IMR-90 (cell line): Measurements from ENCODE around the gene TUBG2. TPM values are rescaled to one million over a fixed set of nuclear protein-coding genes. Genes with fewer than 3 reads are reported as not detected.

Experiments used
- ATAC-seq: fragments of 200-7000 bp; cut with Tn5 transposase; 2 replicates; pipeline ENCODE4 v1.9.1; 2020; ENCODE audit warnings: low read depth, mild to moderate bottlenecking, moderate library complexity
- BruUV-seq: library from RNA; stranded (reverse); fragments of 400-500 nt; replicated peaks from 2 replicates; lab custom pipeline; 2021; lab: Mats Ljungman, UMichigan
- CTCF ChIA-PET: fragments of 300-600 bp; formaldehyde crosslinking; extraction: SDS; loops from one replicate; lab custom pipeline; 2021; ENCODE audit warnings: antibody characterized with exemption; lab: Yijun Ruan, JAX
- POLR2A ChIA-PET: fragments of 300-600 bp; sonication (Branson Sonifier 250); formaldehyde crosslinking; loops from one replicate; lab custom pipeline; 2022; ENCODE audit warnings: antibody characterized with exemption; ENCODE audit not compliant: unreplicated experiment; lab: Charles Lee
- DNase-seq: peaks from one replicate; pipeline ENCODE4 v3.0.0; 2013
- H2AFZ ChIP-seq: replicated peaks from 2 replicates; pipeline ENCODE3; 2013; ENCODE audit warnings: low read length, mild to moderate bottlenecking; ENCODE audit not compliant: poor library complexity
- H2AK5ac ChIP-seq: 2 replicates; pipeline ENCODE4 v1.6.1; 2013; ENCODE audit warnings: low read depth, low read length, inconsistent platforms
- H2AK9ac ChIP-seq: replicated peaks from 2 replicates; pipeline ENCODE3; 2013; ENCODE audit warnings: mild to moderate bottlenecking, low read depth, low read length, moderate library complexity; ENCODE audit not compliant: poor library complexity
- H2BK120ac ChIP-seq: 2 replicates; pipeline ENCODE4 v1.6.1; 2013; ENCODE audit warnings: low read depth, low read length, inconsistent platforms
- H2BK15ac ChIP-seq: 3 replicates; pipeline ENCODE4 v1.6.1; 2013; ENCODE audit warnings: low read depth, low read length, inconsistent platforms
- H2BK20ac ChIP-seq: 2 replicates; pipeline ENCODE4 v1.6.1; 2013; ENCODE audit warnings: low read depth, mild to moderate bottlenecking, inconsistent platforms, low read length, moderate library complexity
- H2BK5ac ChIP-seq: 2 replicates; pipeline ENCODE4 v1.6.1; 2013; ENCODE audit warnings: mild to moderate bottlenecking, low read depth, low read length, inconsistent platforms; ENCODE audit not compliant: poor library complexity, severe bottlenecking
- H3K14ac ChIP-seq: replicated peaks from 2 replicates; pipeline ENCODE4 v1.6.1; 2013; ENCODE audit warnings: low read depth, low read length, inconsistent platforms
- H3K18ac ChIP-seq: 2 replicates; pipeline ENCODE4 v1.6.1; 2013; ENCODE audit warnings: low read depth, low read length, control low read depth
- H3K23ac ChIP-seq: 2 replicates; pipeline ENCODE4 v1.6.1; 2013; ENCODE audit warnings: low read depth, low read length, inconsistent platforms
- H3K27ac ChIP-seq: 2 replicates; pipeline ENCODE4 v1.5.1; 2013; ENCODE audit warnings: mild to moderate bottlenecking, control low read depth, low read length; ENCODE audit not compliant: insufficient read depth
- H3K27me3 ChIP-seq: 2 replicates; pipeline ENCODE4 v1.6.1; 2013; ENCODE audit warnings: low read length; ENCODE audit not compliant: control insufficient read depth, insufficient read depth
- H3K36me3 ChIP-seq: 2 replicates; pipeline ENCODE4 v1.6.1; 2013; ENCODE audit warnings: low read length, mixed read lengths; ENCODE audit not compliant: control insufficient read depth, insufficient read depth
- H3K4ac ChIP-seq: 2 replicates; pipeline ENCODE4 v1.6.1; 2013; ENCODE audit warnings: low read depth, low read length, inconsistent platforms
- H3K4me1 ChIP-seq: 2 replicates; pipeline ENCODE4 v1.6.1; 2013; ENCODE audit warnings: low read length, mixed read lengths; ENCODE audit not compliant: control insufficient read depth, insufficient read depth
- H3K4me2 ChIP-seq: 2 replicates; pipeline ENCODE4 v1.6.1; 2013; ENCODE audit warnings: low read depth, mild to moderate bottlenecking, control low read depth, low read length, moderate library complexity
- H3K4me3 ChIP-seq: 2 replicates; pipeline ENCODE4 v1.5.1; 2013; ENCODE audit warnings: low read depth, mild to moderate bottlenecking, control low read depth, low read length, moderate library complexity; ENCODE audit not compliant: insufficient read depth
- H3K56ac ChIP-seq: 2 replicates; pipeline ENCODE4 v1.6.1; 2013; ENCODE audit warnings: low read length, inconsistent platforms; ENCODE audit not compliant: insufficient read depth; ENCODE audit errors: extremely low read depth
- H3K79me1 ChIP-seq, 2 experiments: 2 replicates each; pipeline ENCODE4 v1.6.1; 2013; ENCODE audit warnings: low read length in 2 of 2, inconsistent platforms in 1 of 2, low read depth in 1 of 2
- H3K9ac ChIP-seq: 2 replicates; pipeline ENCODE4 v1.6.1; 2013; ENCODE audit warnings: low read depth, low read length, control low read depth
- H3K9me1 ChIP-seq: 2 replicates; pipeline ENCODE4 v1.6.1; 2013; ENCODE audit warnings: low read length, inconsistent platforms; ENCODE audit not compliant: insufficient read depth
- H3K9me3 ChIP-seq: 2 replicates; pipeline ENCODE4 v1.6.1; 2013; ENCODE audit warnings: low read length; ENCODE audit not compliant: control insufficient read depth, insufficient read depth
- H4K20me1 ChIP-seq: 2 replicates; pipeline ENCODE4 v1.6.1; 2013; ENCODE audit warnings: low read length, inconsistent platforms; ENCODE audit not compliant: insufficient read depth
- H4K5ac ChIP-seq: 2 replicates; pipeline ENCODE4 v1.6.1; 2013; ENCODE audit warnings: mild to moderate bottlenecking, low read depth, low read length, control low read depth
- H4K8ac ChIP-seq, 2 experiments: 2 replicates each; pipeline ENCODE4 v1.6.1; 2013; ENCODE audit warnings: low read depth in 2 of 2, low read length in 2 of 2, control low read depth in 1 of 2, inconsistent platforms in 1 of 2
- H4K91ac ChIP-seq: 2 replicates; pipeline ENCODE4 v1.6.1; 2013; ENCODE audit warnings: low read depth, low read length, inconsistent platforms; ENCODE audit not compliant: insufficient read depth
- BHLHE40 ChIP-seq: fragments of 150-350 bp; IDR thresholded peaks from 2 replicates; pipeline ENCODE4 v1.6.1; 2016; ENCODE audit warnings: mild to moderate bottlenecking, low read depth, low read length
- CEBPB ChIP-seq: IDR thresholded peaks from 2 replicates; pipeline ENCODE4 v1.6.1; 2012; ENCODE audit warnings: low read depth, low read length, improper control_type of control experiment
- CHD1 ChIP-seq: IDR thresholded peaks from 2 replicates; pipeline ENCODE4 v1.6.1; 2012; ENCODE audit warnings: low read depth, low read length, improper control_type of control experiment
- CTCF ChIP-seq: conservative IDR thresholded peaks from 2 replicates; pipeline ENCODE4 v1.5.1; 2012; ENCODE audit warnings: mild to moderate bottlenecking, low read depth, low read length, improper control_type of control experiment
- FOS ChIP-seq: fragments of 150-350 bp; IDR thresholded peaks from 2 replicates; pipeline ENCODE4 v1.6.1; 2016; ENCODE audit warnings: low read depth, low read length
- MAZ ChIP-seq: IDR thresholded peaks from 2 replicates; pipeline ENCODE4 v1.6.1; 2012; ENCODE audit warnings: low read depth, mild to moderate bottlenecking, low read length, improper control_type of control experiment, moderate library complexity, borderline replicate concordance
- NFE2L2 ChIP-seq: fragments of 150-350 bp; IDR thresholded peaks from 2 replicates; pipeline ENCODE4 v1.6.1; 2016; ENCODE audit warnings: low read depth, mild to moderate bottlenecking, low read length
- POLR2A ChIP-seq: IDR thresholded peaks from 2 replicates; pipeline ENCODE4 v1.6.1; 2012; ENCODE audit warnings: mild to moderate bottlenecking, low read depth, low read length
- RAD21 ChIP-seq: IDR thresholded peaks from 2 replicates; pipeline ENCODE4 v1.6.1; 2012; ENCODE audit warnings: low read length, improper control_type of control experiment
- RCOR1 ChIP-seq: IDR thresholded peaks from 2 replicates; pipeline ENCODE4 v1.6.1; 2012; ENCODE audit warnings: mild to moderate bottlenecking, low read length, improper control_type of control experiment; ENCODE audit not compliant: insufficient replicate concordance
- RFX5 ChIP-seq: IDR thresholded peaks from 2 replicates; pipeline ENCODE4 v1.8.0; 2012; ENCODE audit warnings: low read depth, mild to moderate bottlenecking, low read length, moderate library complexity
- USF2 ChIP-seq: fragments of 150-350 bp; IDR thresholded peaks from 2 replicates; pipeline ENCODE4 v1.6.1; 2017; ENCODE audit warnings: mild to moderate bottlenecking, antibody characterized with exemption, low read length, low read depth
- WGBS, 2 experiments: methylation state at CpG; one replicate each; pipeline versions ENCODE4 v1.1.5 to v1.1.7; 2013; ENCODE audit warnings: missing lambda C conversion rate in 2 of 2; ENCODE audit not compliant: insufficient read length in 1 of 2; ENCODE audit errors: extremely low coverage in 2 of 2; 5-methylcytosine and 5-hydroxymethylcytosine counted together
- dilution Hi-C: fragments of 300-500 bp; cut with HindIII; formaldehyde crosslinking; loops from one replicate; pipeline ENCODE4 v1.14.3; 2018; ENCODE audit warnings: low sequenced_read_pairs; ENCODE audit not compliant: unreplicated experiment
- in situ Hi-C: fragments of 300-500 bp; cut with MboI; formaldehyde crosslinking; loops from 3 replicates; pipeline ENCODE4 v1.14.3; 2019; ENCODE audit warnings: low sequenced_read_pairs, inconsistent platforms, mixed read lengths
- intact Hi-C: fragments of 100-400 bp; cut with micrococcal nuclease; formaldehyde crosslinking; loops from 2 replicates; pipeline ENCODE4 v1.10.0; 2022
- polyA plus RNA-seq, 3 experiments: library from polyadenylated mRNA; depleted of rRNA; stranded (reverse); fragments of >200 nt; gene quantifications; 2 replicates each; pipeline ENCODE4 v1.2.3, GENCODE V29; 2012; ENCODE audit warnings: low replicate concordance in 1 of 3
- total RNA-seq: library from RNA; depleted of rRNA; stranded (reverse); fragments of >200 nt; gene quantifications from 2 replicates; pipeline ENCODE4 v1.2.3, GENCODE V29; 2012

TUBG2 gene
- total and polyA plus RNA-seq, 2 of the 4 experiments (the other 2 are of a cell fraction) = 3.6 to 24.6 TPM

GRCh38 chr17:42669977-42670788 is 11.1 kb downstream of the TUBG2 start:
- ChIA-PET CTCF (no interaction called here), POLR2A (no interaction called here)
- Histone ChIP-seq H3K23ac (no peak overlapping the region), H3K27me3 (no peaks in the 10 kb centered on the region), H3K14ac (no peak overlapping the region), H2AK9ac (no peak overlapping the region), H3K9me3 (no peaks in the 10 kb centered on the region), H2BK20ac (no peak overlapping the region), H3K4me3 (no peak overlapping the region), H3K27ac (no peak overlapping the region), H4K20me1 (peaks cover 37% of the 10 kb centered on the region), H3K4me2 (no peak overlapping the region), H2BK15ac (no peak overlapping the region), H2BK5ac (no peak overlapping the region), H4K91ac (no peak overlapping the region), H2AFZ (no peak overlapping the region), H3K56ac (no peak overlapping the region), H2AK5ac (no peak overlapping the region), H3K9me1 (peaks cover 12% of the 10 kb centered on the region), H3K9ac (no peak overlapping the region), H3K4ac (no peak overlapping the region), H4K5ac (no peak overlapping the region), H3K36me3 (peaks cover 68% of the 10 kb centered on the region), H2BK120ac (no peak overlapping the region), H3K4me1 (peaks cover 24% of the 10 kb centered on the region), H4K8ac (no peak overlapping the region), H3K18ac (no peak overlapping the region), H3K79me1 (peaks cover 7 to 56% of the 10 kb centered on the region in 2 experiments; a peak in 3 of 4 replicates)
- intact Hi-C loops = no loop called here
- ATAC-seq (no peak), DNase-seq (no peak)
- dilution Hi-C loops = no loop called here
- WGBS, 2 experiments = 81% methylated on average over 48 of the region's 87 CpGs; no CpG with 5 or more reads in 1 of the 2 experiments
- BruUV-seq = no TSS peak
- in situ Hi-C loops = no loop called here
- no peak for TF ChIP-seq CHD1
- TF ChIP-seq NFE2L2 = no peak
- TF ChIP-seq RFX5 = no peak
- TF ChIP-seq MAZ = no peak
- TF ChIP-seq RCOR1 = no peak
- no peak for TF ChIP-seq CEBPB
- no peak for TF ChIP-seq BHLHE40
- TF ChIP-seq POLR2A = no peak
- no peak for TF ChIP-seq CTCF
- TF ChIP-seq FOS = no peak
- TF ChIP-seq RAD21 = no peak
- TF ChIP-seq USF2 = no peak
